MG63 (cell line): ENCODE results near the gene TOB1. TPM values are rescaled to one million over a fixed set of nuclear protein-coding genes. Genes with fewer than 3 reads are reported as not detected.
"Not testable (repeated sequence)": the region's sequence is repeated elsewhere in the genome, so short reads cannot be mapped to it uniquely, and the experiment has no call there.

Experiments used
- DNase-seq: peaks from one replicate; pipeline ENCODE4 v3.0.0-alpha.2; 2020
- H3K27me3 ChIP-seq: fragments of 250-450 bp; sonication (Bioruptor Pico); 2 replicates; pipeline ENCODE4 v1.5.1; 2020; ENCODE audit warnings: mild to moderate bottlenecking, moderate library complexity
- H3K36me3 ChIP-seq: fragments of 250-450 bp; sonication (Bioruptor Pico); 2 replicates; pipeline ENCODE4 v1.5.1; 2020; ENCODE audit warnings: mild to moderate bottlenecking, moderate library complexity
- H3K4me3 ChIP-seq: fragments of 250-450 bp; sonication (Bioruptor Pico); 2 replicates; pipeline ENCODE4 v1.5.1; 2020; ENCODE audit warnings: mild to moderate bottlenecking, moderate library complexity
- H3K9me3 ChIP-seq: fragments of 250-450 bp; sonication (Bioruptor Pico); 2 replicates; pipeline ENCODE4 v1.5.1; 2020; ENCODE audit warnings: mild to moderate bottlenecking, moderate library complexity
- total RNA-seq: library from RNA; depleted of rRNA; stranded (reverse); fragments of >200 nt; shearing (Covaris generic); gene quantifications from 2 replicates; pipeline ENCODE4 v1.2.3, GENCODE V29; 2014; ENCODE audit warnings: low replicate concordance

TOB1 gene
- total RNA-seq, 1 experiment from 2014 or later = 16.0 TPM

DNA sequence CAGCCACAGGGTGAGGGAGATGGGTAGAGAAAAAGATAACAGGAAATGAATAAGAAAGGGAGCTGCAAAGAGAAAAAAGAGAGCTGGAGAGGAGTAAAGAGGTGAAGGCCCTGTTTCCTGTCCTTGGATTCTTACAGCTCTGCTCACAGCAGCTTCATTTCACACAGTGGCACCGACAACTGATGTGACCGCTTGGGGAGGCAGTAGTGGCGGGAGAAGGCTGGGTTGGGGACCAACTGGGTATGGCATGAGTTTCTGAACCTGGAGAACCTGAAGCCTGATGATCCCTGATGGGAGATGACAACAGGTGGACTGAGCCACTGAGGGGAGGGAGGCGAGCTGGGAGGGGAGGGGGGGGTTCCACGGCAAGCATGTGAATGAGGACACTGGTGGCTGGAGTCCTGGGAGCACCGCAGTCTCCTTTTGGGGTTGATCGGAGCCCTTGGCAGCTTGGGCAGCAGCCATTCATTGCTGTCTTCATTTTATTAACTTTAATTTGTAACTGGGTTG is 34.3 kb upstream of the TOB1 start:
- H3K27me3 ChIP-seq = no peaks in the 10 kb centered on the region
- no peak overlapping the region for H3K4me3 ChIP-seq
- DNase-seq = no peak
- no peaks in the 10 kb centered on the region for H3K9me3 ChIP-seq
- no peaks in the 10 kb centered on the region for H3K36me3 ChIP-seq

DNA sequence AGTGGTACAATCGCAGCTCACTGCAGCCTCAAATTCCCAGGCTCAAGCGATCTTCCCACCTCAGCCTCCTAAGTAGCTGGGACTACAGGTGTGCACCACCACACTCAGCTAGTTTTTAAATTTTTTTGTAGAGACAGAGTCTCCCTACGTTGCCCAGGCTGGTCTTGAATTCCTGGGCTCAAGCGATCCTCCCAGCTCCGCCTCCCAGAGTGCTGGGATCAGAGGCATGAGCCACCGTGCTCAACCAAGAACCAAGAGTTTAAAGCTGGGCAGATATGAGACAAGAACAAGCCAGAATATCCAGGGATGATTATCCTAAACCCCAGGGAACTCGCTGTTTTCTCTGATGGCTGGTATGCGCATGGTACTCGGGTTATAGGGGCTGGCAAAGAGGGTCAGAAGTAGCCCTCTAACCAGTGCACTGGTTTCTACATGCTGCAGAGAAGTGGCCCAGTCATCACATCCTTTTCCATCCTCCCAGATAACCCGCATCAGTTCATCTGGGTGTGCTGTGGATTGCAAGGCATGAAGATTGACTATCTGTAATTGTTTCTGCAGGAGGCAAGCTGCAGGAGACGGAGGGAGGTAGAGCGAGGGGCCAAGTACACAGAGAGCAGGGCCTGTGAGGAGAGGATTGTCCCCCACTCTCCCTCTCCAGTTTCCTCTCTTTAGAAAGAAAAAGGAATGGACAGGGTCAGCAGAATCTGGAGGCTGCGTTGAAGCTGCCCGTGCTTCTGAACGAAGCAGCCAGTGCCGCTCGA is 33.6 kb upstream of the TOB1 start:
- H3K9me3 ChIP-seq = no peaks in the 10 kb centered on the region
- no peak for DNase-seq
- H3K4me3 ChIP-seq = no peak overlapping the region
- H3K27me3 ChIP-seq = no peaks in the 10 kb centered on the region
- no peaks in the 10 kb centered on the region for H3K36me3 ChIP-seq

DNA sequence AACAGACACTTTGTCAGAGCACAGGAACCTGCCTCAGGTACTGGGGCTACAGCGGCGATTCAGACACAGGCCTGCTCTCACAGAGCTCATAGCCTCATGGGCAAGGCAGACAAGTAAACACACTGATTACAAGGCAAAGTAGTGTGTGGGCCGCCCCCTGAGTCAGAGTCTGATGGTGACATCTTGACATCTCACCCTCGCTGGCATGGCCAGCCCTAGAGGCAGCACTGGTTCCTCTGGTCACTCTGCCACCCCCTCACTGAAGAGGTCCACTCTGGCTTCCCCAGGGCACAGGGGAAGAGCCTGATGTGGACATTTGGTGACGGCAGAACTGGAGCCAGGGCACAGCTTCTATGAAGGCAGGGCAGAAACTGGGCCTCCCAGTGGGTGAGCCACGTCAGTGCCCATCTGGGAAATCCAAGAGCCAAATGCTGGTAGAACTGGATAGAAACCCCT is 32.9 kb upstream of the TOB1 start:
- H3K4me3 ChIP-seq = no peak overlapping the region
- H3K27me3 ChIP-seq = no peaks in the 10 kb centered on the region
- DNase-seq = no peak
- H3K9me3 ChIP-seq = no peaks in the 10 kb centered on the region
- H3K36me3 ChIP-seq = no peaks in the 10 kb centered on the region

DNA sequence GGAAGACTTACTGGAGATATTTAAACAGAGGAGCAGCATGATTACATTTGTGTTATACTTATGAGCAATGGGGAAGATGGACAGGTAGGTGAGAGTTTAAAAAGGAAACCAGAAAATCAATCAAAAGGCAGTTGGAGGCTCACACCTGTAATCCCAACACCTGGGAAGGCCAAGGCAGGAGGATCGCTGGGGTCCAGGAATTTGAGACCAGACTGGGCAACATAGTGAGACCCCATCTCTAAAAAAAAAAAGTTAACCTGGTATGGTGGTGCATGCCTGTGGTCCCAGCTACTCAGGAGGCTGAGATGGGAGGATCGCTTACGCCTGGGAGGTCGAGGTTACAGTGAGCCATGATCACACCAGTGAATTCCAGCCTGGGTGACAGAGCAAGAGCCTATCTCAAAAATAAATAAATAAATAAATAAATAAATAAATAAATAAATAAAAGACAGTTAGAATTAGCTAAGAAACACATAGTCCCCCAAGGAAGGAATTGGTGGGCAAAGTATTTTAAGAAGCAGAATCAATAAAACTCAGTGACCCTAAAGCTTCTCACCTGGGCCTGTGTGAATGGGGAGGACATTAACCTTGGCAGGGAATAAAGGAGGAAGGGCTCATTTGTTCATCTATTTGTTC is 32.3 kb upstream of the TOB1 start:
- no peaks in the 10 kb centered on the region for H3K9me3 ChIP-seq
- H3K36me3 ChIP-seq = no peaks in the 10 kb centered on the region
- no peaks in the 10 kb centered on the region for H3K27me3 ChIP-seq
- no peak overlapping the region for H3K4me3 ChIP-seq
- no peak for DNase-seq

DNA sequence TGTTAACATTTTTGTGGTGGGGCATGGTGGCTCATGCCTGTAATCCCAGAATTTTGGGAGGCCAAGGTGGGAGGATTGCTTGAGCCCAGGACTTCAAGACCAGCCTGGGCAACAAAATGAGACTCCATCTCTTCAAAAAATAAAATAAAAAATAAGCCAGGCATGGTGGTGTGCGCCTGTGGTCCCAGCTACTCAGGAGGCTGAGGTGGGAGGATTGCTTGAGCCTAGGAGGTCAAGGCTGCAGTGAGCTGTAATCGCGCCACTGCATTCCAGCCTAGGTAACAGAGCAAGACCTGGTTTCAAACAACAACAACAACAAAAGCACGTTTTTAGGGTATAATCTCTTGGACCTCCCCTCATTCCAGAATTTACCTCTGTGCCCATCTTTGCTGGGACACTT is 28.4 kb upstream of the TOB1 start:
- H3K4me3 ChIP-seq, H3K27me3 ChIP-seq, H3K9me3 ChIP-seq, DNase-seq, H3K36me3 ChIP-seq: not testable (repeated sequence)

DNA sequence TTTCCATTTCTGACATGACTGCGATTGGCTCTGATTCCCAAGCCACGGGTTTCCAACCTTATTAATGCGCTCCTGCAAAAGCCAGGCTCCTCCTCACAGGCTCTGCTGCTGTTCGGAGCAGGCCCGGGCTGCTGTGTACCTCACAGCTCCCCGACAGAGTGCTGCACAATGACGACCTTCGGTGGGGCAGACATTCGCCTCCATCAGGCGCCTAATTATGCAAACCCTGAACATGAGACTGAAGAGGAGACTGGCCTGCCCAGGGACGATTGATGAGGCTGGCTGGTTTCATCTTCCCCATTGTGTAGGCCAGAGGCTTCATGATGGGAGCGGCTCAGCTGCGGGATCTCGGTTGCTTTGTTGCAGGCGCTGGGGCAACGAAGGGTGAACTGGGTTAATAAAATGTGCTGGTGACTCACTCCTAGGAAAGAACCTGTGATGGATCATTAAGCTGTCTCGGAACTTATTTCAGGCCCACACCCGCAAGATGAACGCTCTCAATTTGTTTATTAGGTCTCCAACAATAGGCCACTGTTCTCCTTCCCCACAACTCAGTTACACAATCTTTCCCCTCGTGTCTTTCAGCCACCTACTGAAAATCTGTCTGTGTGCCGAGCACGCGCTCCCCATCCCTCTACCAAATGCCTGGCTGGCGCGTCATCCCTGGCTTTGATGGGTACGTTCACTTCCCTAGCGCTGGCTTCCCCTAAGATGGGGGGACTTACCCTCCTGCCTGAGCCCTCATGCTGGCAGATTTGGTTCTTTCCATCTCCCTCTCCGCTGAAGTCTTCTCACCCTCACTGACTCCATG is 27.2 kb upstream of the TOB1 start:
- Histone ChIP-seq H3K27me3 (no peaks in the 10 kb centered on the region), H3K4me3 (no peak overlapping the region), H3K36me3 (no peaks in the 10 kb centered on the region), H3K9me3 (no peaks in the 10 kb centered on the region)
- DNase-seq = no peak

DNA sequence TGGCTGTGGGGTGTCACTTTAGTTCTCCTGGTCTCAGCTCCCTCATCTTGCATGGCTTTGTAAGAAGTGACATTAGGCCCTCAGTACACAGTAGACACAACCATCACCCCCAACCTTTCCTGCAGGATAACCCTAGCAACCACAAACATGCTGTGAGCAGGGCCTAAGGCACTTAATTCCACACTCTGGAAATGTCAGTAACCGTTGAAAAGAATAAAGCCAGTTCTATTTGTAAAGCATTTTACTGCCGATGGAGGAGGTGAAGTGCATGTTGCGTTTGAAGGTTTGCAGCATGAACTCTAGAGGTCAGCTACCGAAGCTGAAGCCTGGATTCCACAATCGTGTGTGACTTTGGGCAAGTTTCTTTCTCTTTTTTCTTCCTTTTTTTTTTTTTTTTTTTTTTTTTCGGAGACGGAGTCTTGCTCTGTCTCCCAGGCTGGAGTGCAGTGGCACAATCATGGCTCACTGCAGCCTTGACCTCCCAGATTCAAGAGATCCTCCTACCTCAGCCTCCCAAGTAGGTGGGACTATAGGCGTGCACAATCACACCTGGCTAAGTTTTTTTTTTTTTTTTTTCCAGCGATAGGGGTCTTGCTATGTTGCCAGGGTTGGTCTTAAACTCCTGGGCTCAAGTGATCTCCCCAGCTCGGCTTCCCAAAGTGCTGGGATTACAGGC is 26.1 kb upstream of the TOB1 start:
- H3K27me3 ChIP-seq = no peaks in the 10 kb centered on the region
- H3K36me3 ChIP-seq = no peaks in the 10 kb centered on the region
- no peak for DNase-seq
- no peaks in the 10 kb centered on the region for H3K9me3 ChIP-seq
- H3K4me3 ChIP-seq = no peak overlapping the region

DNA sequence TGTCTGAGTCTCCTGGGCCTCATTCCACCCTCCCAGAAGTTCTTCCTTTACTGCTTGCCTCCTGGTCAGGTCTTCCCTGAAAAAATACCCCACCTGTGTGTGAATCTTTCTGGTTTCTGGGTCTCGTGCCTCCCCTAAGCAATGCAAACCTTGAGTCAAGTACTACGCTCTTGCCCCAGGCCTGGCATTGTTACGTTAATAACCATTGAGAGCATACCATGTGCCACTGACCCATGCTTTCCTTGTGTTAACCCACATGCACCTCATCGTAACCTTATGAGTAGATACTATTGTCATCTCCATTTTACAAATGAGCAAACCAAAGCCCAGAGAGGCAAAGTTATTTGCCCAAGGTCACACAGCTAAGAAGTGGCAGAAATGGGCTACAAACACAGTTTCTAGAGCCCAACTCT is 25.4 kb upstream of the TOB1 start:
- Histone ChIP-seq H3K36me3 (no peaks in the 10 kb centered on the region), H3K9me3 (no peaks in the 10 kb centered on the region), H3K4me3 (no peak overlapping the region), H3K27me3 (no peaks in the 10 kb centered on the region)
- no peak for DNase-seq

DNA sequence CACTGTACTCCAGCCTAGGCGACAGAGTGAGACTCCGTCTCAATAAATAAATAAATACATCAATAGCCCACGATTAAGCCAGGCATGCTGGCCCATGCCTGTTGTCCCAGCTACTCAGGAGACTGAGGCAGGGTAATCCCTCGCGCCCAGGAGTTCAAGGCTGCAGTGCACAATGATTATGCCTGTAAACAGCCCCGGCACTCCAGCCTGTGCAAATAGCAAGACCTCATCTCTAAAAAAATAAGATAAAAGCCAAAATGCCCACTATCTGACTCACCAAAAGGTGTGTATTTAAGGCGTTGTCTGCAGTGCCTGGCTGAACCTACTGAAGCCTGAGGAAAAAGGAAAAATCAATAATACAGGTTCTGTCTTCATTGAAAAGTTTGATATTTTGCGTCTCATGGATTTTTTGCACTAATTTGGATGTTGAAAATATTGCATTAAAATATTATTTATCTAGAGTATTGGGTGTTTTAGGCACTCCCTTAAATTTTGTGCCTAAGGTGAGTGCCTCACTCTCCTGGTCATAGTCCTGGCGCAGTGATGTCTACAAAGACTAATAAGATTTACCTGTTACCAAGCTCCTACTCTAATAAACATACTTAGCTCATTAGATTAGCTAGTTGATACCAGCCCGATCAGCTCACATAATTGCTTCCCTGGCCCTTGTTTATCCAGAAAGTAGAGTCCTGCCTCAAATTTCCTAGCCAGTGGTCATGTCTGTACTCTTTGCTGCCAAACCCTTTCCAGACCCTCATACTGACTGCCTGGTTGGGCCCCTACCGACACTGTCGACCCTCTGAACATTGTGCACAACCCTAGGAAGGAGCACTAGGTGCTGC is 24.7 kb upstream of the TOB1 start:
- H3K9me3 ChIP-seq = no peaks in the 10 kb centered on the region
- H3K4me3 ChIP-seq = no peak overlapping the region
- no peaks in the 10 kb centered on the region for H3K36me3 ChIP-seq
- H3K27me3 ChIP-seq = no peaks in the 10 kb centered on the region
- no peak for DNase-seq

DNA sequence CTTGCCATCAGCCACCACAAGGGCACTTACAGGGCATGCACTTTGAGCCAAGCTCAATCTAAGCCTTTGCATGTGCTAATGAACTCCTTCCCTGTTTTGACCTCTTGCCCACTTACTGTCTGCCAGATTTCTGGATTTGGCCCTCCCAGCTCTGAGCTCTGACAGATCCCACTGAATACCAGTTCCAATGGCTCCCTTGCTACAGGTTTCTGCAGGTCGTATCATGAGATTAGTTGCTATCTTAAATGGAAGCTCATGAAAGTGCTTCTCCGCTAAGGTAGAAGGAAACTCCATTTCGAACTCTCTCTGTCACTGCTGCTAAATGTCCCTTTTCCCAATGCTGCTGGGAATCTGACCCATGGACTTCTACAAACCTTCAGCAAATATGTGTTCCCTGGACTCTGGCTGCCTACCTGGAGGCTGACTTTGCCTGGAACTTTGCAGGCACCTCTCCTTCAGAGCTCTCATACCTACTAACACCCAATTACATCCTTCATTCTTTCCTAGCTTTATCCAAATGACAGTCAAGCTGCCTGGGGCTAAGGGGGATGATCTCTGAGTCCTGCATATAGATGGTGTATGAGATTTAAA is 23.5 kb upstream of the TOB1 start:
- no peaks in the 10 kb centered on the region for H3K27me3 ChIP-seq
- DNase-seq = no peak
- no peaks in the 10 kb centered on the region for H3K36me3 ChIP-seq
- H3K9me3 ChIP-seq = no peaks in the 10 kb centered on the region
- no peak overlapping the region for H3K4me3 ChIP-seq

DNA sequence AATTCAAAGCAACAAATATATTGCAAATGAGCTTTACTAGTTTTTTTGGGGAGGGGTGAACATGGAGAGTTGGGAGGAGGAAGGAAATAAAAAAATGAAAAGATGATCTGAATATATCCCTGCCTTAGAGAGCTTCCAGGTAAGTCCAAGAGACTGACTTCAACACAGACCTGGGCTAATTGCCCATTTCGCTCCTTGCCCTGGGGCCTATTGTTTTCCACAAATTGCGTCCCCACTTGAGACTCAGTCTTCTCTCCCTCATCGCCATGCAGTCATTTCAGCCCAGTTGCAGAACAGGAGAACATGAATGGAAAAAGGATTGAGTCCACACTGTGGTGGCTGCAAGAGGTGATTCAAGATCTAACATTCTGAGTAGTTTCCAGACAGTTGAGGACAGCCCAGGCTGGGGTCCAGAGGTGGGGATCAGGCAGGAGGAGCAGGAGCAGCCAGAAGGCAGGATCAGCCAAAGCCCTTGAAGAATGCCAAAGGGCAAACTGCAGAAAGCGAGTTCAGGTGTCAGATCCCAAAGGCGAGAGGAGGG is 21.6 kb upstream of the TOB1 start:
- H3K27me3 ChIP-seq = no peaks in the 10 kb centered on the region
- DNase-seq = no peak
- H3K4me3 ChIP-seq = no peak overlapping the region

DNA sequence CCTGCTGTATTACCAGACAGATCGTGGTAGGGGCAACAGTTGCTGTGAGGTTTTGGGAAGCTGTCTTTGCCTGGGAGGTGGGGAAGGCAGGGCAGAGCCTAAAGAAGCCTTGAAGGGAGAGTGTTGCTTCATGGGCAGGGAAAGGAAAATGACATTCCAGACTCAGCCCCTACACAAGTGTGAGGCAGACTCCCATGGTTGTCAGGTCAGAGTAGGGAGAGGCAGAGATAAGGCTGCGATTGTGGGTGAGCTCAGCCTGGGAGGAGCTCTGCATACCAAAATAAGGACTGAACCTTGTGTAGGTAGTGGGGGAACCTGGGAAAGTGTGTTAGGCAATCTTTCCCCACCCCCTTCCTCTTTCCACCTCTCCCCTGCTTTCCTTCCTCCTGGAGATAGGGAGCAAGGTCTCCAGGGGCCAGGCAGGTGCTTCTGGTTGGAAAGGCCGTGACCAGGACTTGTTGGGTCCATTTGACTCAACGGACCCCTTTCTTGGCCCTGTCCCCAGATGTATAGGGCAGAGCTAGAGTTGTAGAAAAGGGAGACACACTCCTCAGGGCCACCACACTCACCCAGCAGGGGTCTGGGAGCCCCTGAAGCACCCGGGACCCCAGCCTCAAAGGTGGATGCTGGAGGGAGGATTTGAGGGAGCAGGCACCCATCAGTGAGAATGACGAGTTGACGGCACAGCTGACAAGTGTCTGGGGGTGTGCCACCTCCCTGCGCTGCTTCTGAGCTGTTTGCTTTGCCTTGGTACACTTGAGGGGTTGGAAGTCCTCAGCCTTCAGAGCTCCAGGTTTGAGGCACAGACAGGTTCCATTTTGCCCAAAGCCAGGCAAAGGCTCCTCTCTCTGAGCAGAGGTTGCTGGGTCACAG is 18.5 kb upstream of the TOB1 start:
- H3K27me3 ChIP-seq = no peaks in the 10 kb centered on the region
- H3K36me3 ChIP-seq = no peaks in the 10 kb centered on the region
- H3K9me3 ChIP-seq = peaks cover 4% of the 10 kb centered on the region; the same call in 1 of the 2 replicates
- no peak for DNase-seq
- no peak overlapping the region for H3K4me3 ChIP-seq

More for the DNA sequence above, 21.6 kb upstream of the TOB1 start:
- Histone ChIP-seq H3K36me3 (no peaks in the 10 kb centered on the region), H3K9me3 (no peaks in the 10 kb centered on the region)

DNA sequence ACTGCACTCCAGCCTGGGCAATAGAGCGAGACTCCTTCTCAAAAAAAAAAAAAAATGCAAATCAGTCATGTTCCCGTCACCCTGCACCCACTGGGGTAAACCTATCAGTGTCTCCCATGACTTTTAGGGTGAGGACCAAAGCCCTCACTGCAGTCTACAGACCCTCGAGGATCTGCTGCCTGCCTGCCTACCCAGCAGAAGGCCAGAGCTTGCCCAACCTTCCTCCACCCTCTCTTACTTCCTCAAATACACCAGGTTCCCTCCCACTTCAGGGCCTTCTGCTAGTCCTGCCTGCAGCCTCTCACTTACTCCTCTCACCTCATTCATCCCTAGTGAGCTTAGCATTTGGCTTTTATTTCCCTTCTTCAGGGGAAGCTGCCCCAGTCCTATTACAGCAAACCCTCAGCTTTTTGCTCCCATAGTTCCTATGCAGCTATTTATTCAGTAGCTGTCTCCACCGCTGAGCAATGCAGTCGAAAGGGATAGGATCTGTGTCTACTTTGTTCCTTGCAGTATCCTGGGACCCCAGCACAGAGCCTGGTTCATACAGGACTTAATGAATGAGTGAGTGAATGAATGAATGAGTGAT is 17.8 kb upstream of the TOB1 start:
- Histone ChIP-seq H3K36me3 (no peaks in the 10 kb centered on the region), H3K27me3 (no peaks in the 10 kb centered on the region), H3K9me3 (peaks cover 4% of the 10 kb centered on the region; the same call in 1 of the 2 replicates), H3K4me3 (no peak overlapping the region)
- DNase-seq = no peak

DNA sequence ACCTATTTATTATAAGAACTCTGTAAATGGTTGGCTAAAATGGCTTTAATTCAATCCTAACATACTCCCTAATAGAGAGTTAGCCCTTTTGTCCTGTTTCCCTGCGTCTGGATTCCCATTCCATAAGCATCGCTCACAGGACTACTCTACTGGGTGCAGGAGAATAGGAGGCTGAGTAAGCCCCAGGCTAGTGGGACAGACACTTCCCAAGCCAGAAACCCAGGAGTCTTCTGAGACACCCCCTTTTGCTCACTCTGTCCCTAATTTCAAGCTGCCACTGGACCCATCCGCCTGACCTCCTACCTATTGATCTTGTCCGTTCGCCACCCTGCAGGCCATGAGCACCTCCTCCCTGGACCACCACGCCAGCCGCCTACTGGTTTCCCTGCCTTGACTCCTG is 16.7 kb upstream of the TOB1 start:
- H3K27me3 ChIP-seq = no peaks in the 10 kb centered on the region
- H3K4me3 ChIP-seq = no peak overlapping the region
- no peaks in the 10 kb centered on the region for H3K36me3 ChIP-seq
- peaks cover 4% of the 10 kb centered on the region for H3K9me3 ChIP-seq
- DNase-seq = peak; percentile 49
